ENCODE data around the gene FAM89B.

The FAM89B gene

DNA sequence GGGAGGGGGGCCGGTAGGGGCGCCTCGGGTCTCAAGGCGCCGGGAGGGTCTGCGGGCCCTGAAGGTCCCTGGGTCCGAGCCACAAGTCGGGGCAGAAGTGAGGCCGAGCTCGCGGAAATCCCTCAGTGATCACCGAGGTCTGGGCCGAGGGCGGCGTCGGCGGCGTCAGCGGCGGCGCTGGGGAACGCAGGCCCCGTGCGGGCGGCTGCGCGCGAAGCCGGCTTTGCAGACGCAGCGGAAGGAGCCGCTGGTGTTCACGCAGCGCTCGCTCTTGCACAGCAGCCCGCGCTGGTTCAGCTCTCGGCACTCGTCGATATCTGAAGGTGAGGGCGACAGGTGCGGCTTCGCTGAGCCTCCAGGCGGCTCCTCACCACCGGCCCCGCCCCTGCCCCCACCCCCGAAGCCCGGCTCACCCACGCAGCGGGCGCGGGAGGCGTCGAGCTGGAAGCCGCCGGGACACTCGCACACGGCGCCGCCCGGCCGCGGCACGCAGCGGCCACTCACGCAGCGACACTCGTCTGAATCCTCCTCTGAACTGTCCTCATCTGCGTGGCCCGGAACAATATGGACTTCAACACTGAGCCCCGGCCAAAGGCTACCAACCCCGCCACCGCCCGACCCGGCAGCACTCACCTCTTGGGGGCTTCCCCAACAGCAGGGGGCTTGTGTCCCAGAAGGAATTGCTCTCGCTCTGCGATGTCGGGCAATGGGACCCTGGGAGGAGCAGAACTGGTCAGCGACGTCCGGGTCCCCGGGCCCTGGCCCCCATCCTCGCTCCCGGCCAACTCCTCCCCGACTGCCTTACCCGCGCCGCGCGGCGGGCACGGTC, 33.2 kb upstream of the FAM89B start:
- no peak for DNase-seq (ENCODE audit: low read depth)

DNA sequence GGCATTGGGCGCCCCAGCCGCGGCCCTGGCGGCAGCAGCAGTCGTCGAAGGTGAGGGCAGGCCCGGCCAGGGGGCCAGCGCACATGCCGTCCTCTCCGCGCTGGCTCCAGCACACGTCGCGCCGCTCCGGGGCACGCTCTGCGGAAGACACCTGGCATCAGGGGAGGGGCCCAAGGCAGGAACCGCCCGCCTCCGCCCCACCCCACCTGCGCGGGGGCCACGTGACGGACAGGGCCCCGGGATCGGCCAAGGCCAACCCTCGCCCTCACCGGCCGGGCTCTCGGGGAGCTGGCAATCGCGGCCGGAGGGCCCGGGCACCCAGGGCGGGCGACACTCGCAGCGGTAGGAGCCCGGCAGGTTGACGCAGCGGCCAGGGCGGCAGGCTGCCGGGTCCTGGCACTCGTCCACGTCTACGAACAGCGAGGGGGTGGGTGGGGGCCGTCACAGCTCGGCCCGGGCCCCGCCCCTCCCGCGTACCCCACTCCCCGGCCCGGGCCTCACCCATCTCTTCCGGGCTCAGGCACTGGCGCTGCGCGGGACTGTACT, 32.5 kb upstream of the FAM89B start:
- no peak for DNase-seq (ENCODE audit: low read depth)

DNA sequence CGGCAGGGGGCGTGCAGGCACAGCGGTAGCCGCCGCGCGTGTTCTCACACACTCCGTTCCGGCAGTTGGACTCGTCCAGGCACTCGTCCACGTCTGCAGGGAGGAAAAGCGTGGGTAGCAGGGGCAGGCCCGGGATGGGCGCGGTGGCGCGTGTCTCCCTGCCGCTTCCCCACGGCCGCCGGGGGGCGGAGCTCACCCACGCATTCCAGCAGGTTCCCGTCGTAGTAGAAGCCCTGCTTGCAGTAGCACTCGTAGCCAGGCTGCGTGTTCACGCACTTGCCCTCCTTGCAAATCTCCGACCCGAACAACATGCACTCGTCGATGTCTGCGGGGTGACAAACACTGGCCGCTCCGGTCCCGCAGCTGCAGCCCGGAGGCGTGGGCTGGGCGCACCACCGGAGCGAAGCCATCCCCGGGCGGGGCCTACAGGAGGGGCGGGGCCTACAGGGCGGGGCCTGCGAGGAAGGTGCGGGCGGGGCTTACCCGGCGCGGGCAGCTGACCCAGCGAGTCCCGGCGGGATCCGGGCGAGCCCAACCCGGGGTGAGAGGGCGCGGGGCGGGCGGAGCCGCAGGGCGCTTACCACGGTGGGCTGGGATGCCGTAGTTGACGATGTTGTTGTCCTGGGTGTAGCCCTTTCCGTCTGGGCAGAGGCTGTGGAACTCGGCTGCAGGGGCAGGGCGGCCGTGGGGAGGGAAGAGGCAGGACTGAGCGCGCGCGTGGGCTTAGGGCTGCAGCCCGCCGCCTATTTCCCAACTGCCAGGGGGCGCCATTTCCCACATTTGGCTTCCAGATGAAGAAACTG, 31.8 kb upstream of the FAM89B start:
- peak; percentile 78 for DNase-seq (ENCODE audit: low read depth)

DNA sequence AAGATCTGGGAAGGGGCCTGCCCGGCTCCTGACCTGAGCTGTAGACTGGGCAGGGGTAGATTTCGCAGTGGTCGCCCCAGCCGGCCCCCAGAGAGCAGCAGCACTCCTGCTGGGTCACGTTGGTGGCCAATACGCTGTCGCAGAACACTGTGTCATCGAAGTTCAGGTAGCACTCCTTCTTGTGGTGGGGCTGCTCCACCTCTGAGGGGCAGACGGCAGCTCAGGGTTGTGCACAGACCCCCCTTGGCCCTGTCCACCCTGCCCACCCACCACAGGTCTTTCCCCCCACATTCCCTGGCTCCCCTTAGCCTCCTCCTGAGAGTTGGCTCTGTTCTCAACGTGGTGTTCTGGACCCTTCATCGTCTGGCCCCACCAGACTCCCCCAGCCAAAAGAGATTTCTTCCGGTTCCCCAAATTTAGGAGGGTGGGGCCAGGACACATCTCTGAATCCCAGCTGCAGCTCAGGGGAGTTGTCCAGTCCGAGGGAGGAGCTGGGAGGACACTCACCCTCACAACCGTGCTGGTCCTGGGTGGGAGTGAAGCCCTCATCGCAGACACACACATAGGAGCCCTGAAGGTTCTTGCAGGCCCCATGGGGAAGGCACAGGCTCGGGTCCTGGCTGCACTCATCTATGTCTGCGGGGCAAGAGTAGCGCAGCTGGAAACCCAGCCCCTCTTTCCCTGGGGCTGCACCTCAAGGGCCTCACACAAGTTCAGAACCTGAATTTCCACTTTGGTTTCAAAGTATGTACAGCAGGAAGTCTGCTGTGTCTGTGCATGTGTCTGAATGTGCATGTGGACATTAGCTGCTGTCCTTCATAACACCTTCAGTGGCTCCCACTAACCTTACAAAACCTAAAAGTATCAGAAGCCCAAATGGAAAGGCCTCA, 31.0 kb upstream of the FAM89B start:
- no peak for DNase-seq (ENCODE audit: low read depth)

DNA sequence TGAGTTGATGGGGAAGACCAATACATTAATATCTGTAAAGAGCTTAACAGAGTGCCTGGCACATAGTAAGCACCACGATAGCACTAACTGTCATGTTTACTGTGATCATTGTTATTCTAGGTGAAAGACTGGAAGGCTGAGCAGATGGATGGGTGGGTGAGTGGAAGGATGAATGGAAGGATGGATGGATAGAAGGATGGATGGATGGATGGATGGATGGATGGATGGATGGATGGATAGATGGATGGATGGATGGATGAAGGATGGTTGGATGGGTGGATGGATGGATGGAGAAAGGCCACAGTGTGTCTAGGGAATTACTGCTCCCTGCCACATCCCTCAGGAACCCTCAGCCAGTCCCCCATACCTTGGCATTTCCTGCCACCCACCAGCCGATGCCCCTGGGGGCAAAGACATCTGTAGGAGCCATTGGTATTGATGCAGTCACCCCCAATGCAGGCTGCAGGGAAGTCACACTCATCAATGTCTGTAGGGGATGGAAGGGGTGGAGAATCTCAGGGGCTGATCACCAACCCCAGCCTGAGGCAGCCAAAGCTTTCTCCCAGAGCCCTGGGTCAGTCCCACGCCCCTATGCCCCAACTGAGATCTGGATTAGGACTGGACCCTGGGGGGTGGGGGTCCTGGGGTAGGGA, 29.5 kb upstream of the FAM89B start:
- DNase-seq (ENCODE audit: low read depth): no peak

DNA sequence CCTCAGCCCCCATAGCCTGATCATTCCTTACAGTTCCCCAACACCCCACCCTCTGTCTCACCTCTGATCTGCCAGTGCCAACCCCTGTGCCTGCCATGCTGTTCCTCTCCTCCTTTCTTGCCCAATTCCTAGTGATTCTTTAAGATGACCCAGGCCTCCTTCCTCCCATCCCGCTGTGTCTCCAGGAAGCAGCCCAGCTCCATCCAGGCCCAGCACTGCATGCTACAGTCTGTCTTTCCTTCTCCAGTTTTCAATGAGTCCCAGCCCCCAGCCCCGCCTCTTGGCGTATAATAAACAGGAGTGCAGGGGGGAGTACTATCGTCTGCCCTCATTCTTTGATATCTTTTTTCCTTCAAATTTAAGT, 26.5 kb upstream of the FAM89B start:
- DNase-seq (ENCODE audit: low read depth): no peak

DNA sequence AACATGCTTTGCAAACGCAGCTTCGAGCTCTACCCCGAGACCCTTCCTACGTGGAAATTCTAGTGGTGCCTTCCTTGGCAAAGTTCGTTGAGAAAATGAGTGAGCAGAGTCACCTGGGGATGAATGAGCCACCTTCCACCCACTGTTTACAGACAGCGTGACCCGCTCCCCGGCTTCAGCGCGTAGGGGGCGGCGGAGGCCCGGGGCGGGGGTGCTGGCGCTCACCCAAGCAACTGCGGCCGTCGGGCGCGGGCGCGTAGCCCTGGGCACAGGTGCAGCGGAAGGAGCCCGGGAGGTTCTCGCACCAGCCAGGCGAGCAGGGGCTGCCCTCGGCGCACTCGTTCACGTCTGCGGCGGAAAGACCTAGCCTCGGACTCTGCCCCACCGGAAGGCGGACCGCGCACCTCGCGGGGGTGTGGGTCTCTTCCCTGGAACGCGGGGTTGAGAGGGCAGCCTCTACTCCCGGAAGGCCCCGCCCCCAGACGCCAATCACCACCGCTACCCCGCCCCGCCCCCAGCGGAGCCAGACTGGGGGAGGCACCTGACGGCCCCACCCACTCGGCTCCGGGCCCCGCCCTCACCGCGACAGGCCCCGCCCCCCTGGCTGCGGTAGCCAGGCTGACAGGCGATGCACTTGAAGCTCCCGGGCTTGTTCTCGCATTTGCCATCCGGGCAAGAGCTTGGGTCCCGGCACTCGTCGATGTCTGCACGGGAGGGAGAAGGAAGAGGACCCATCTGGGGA, 25.9 kb upstream of the FAM89B start:
- DNase-seq (ENCODE audit: low read depth): peak; percentile 95

DNA sequence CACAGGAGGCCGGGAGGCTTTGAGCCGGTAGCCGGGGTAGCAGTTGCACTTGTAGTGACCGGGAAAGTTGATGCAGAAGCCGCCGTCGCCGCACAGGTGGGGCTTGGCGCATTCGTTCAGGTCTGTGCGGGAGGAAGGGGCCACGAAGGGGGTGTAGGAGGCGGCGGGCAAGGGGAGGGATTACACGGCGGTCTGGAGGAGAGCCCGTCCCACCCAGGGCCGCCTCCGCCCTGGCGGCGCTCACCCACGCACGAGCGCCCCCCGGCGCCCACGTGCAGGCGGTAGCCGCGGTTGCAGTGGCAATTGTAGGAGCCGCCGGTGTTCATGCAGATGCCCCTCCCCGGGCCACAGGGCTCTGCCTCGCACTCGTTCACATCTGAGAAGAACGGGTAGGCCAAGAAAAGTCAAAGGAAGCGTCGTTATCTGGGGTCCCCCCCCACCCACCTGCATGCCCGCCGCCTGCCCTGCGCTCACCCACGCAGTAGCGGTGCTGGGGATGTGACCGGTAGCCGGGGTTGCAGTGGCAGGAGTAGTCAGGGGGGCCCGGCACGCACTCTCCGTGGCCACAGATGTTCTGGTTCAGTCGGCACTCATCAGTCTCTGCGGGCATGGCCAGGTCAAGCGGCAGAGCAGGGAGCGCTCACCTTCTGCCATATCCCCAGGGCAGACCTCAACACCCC, 24.8 kb upstream of the FAM89B start:
- no peak for DNase-seq (ENCODE audit: low read depth)

DNA sequence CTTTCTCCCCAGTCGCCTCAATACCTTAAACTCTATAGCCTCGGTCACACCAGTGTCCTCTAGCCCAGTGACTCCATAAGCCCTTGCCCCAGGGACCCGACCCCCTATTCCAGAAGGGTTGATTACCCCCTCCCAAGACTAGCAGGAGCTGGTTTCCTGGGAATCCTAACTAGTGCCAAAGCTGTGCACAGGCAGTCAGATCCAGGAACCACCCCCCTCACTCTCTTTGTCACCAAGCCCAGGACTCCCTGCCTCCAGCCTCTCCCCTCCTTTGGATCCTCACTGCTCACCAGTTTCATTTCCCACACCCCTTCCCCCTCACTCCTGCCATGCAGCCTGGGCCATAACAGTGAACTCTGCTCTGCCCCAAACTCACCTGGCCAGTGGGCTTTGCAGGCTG, 23.9 kb upstream of the FAM89B start:
- DNase-seq (ENCODE audit: low read depth): no peak

DNA sequence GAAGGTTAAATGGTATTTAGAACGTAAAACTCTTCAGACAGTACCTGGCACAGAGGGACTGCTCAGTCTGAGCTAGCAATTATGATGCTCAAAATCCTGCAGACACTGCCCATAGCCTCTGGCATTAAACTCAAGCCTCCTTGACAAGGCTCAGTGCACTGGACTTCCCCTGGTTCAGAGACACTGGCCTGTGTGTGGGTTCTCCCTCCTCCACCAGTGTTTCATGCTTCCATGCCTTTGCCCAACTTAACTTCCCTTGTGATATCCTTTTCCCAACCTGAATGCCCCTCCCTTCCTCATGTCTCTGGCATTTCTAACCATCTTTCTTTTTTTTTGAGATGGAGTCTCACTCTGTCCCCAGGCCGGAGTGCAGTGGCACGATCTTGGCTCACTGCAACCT, 23.2 kb upstream of the FAM89B start:
- DNase-seq (ENCODE audit: low read depth): no peak

DNA sequence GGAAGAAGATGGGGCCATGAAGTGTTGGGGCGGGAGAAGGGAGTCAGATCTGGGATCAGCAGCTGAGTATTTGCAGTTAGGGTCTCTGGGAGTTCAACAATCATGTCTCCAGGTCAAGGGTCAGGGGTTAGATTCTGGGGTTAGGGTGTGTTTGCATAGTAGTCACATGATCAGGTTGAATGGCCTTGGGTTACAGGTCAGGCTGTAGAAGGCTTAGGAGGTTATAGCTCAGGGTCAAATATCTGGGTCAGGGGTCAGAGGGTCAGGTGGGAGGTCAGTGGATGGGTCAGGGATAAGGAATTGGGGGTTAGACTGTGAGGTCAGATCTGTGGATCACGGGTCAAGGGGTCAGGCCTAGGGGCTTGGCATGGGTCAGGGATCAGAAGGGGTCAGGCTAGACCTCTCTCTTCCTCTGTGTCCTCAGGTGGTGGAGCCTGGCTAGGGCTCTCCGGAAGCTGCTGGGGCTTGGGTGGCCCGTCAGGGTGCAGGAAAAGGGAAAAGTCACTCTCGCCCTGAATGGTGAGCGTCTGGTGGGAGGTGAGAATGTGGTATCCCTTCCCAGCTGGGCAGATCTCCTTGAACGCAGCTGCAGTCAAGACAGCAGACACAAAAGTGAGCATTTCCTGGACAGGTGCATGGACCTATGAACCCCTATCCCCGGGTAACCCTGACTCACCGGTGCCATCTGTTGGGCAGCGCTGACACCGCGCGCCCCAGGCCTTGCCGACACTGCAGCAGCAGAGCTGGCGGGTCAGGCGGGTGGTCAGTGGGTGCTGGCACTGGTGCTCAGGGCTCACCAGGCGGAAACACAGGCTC, 20.6 kb upstream of the FAM89B start:
- DNase-seq (ENCODE audit: low read depth): no peak

DNA sequence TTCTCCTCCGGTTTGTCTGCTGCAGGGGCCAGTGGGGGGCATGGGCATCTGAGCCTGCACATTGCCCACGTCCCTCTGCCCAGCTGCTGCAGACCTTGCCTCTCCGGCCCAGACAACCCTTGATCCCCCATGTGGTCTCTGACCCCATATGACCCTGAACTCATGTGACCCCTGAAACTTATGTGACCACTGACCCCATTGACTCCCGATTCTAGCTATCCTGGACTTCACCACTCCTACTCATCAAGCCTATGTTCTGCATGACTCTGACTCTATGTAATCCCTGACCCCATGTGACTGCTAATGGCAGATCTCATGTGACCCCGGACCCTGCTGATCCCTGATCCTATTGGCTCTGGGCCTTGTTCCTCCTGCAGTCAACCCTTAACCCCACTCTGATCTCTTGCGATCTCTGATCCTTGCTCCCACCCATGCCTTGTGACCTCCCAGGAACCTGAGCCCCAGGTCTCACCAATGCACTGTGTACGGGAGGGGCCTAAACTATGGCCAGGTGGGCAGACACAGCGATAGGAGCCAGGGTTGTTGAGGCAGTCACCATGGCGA, 19.9 kb upstream of the FAM89B start:
- no peak for DNase-seq (ENCODE audit: low read depth)

DNA sequence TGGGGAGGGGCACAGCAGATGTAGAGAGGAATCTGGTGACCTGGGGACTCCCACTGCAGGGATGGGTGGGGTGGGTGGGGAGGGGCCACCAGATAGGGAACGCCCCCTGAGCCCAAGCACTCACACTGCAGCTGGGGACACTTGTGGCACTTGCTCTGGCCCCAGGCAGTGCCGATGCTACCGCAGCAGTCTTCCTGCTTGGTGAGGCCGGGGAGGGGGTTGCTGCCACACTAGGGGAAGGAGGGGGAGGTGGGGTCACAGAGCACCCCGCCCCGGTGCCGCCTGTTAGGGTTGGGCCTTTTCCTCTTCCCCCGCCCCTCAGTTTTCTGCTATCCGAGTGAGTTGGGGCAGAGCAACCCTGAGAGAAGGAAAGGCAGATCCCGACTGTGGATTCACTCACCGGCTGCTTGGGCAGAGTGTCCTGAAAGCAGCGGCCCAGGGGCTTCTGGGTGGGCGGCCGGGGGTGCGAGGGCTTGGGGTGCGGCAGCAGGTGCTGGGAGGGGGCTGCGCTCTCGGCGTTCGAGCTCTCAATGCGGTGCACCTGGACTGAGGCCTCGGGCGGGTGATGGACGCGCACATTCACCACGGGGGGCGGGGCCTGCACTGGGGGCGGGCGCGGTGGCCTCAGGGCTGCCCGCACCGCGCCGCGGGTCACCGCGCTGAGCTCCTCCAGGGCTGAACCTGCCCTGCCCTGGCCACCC, 18.9 kb upstream of the FAM89B start:
- no peak for DNase-seq (ENCODE audit: low read depth)

DNA sequence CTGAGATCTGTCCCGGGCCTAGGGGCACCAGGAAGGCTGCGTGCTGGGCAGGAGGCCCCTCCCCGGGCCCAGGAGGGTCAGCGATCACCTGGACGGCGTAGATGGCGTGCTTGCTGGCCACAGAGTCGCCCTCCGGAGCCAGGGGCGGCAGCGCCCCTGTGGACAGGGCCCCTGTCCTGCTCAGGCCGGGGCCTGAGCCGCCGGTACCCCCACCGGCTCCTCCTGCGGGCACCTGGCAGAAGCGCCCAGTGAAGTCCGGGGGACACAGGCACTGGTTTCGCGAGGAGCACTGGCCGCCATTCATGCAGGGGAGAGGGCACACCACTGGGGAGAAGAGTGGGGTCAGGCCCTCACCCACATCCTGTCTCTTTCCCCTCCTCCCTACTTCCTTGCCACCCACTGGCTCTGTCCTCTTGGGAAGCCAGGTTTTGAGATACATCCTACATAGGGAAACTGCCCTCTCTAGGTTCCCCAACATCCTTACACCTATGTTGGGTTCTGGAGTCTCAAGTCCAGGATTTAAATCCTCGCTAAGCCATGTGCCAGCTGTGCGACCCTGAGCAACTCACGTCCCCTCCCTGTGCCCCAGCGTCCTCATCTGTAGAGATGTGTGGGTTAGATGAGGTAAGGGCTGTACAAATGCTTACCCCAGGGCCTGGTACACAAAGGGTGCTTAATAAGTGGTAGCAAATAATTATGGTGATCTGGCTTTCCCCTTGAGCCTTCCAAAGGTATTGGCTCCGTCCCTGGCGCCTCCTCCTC, 18.1 kb upstream of the FAM89B start:
- DNase-seq (ENCODE audit: low read depth): no peak

DNA sequence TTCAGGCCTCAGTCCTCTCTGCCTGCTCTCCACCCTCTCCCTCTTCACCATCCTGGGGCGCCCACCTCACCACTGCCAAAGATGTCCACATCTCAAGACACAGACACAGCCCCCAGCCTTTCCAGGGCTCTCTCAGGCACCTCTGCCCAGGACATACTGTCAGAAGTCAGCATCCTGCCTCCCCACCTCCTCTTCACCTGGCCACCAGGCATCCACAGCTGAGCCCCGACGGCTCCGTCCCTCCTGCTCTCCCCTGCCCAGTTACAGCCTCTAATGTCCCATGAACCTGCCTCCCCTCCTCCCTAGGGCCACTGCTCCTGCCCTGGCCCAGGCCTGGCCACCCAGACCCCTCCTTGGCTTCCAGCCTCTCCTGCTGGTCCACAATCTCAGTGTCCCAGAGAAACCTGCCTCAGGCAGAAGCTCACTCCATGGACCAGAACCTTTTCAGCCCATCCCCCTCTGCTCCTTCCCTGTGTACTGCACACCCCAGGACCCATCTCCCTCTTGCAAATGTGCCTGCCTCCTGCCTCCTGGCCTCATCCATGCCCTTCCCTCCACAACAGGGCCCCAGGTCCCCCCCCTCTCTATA, 17.4 kb upstream of the FAM89B start:
- no peak for DNase-seq (ENCODE audit: low read depth)

DNA sequence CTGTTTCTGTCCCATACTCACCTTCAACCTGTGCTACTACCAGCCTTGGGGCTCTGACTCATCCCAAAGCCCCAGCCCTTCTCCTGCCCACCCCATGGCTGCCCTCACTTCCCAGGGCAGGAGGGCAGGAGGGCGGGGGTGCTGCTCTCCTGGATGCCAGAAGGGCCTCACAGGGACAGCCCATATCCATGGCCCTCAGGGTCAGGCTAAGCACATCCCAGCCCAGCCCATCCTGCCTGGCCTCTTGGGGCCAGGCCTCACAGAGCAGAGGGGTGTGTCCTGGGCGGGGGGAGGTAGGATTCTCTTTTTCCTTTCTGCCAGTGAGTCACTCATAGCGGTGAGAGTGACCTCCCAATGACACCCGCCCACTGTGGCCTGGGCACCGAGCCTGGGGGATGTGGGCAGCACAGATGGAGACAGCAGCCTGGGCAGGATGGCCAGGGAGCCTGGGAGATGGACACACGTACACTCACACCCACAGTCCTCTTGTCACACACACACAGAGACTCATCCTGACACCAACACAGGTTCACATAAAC, 16.6 kb upstream of the FAM89B start:
- no peak for DNase-seq (ENCODE audit: low read depth)
